Thyroid gland (tissue), 4 donors: ENCODE measurements around the gene MAP2K5. TPM values are rescaled to one million over a fixed set of nuclear protein-coding genes. Genes with fewer than 3 reads are reported as not detected.

Source experiments
- DNase-seq, 2 donors: peaks; one replicate each; pipeline ENCODE4 v3.0.0-alpha.2; 2019
- H3K27ac ChIP-seq, 3 donors: fragments of 200-600 bp; sonication (generic); 1 replicate in 2 of 3; 2 replicates in 1 of 3; pipeline ENCODE4 v1.5.1; 2016 to 2019; ENCODE audit warnings: mild to moderate bottlenecking in 1 of 3, moderate library complexity in 1 of 3
- H3K27me3 ChIP-seq: fragments of 200-600 bp; sonication (generic); one replicate; pipeline ENCODE4 v1.5.1; 2019
- H3K36me3 ChIP-seq, 2 donors: fragments of 200-600 bp; sonication (generic); one replicate each; pipeline ENCODE4 v1.5.1; 2016 to 2019
- H3K4me1 ChIP-seq, 2 donors: fragments of 200-600 bp; sonication (generic); one replicate each; pipeline ENCODE4 v1.5.1; 2017 to 2019
- H3K4me3 ChIP-seq, 3 donors: fragments of 200-600 bp; sonication (generic); replicated peaks in 1 of 3; 1 replicate in 2 of 3; 2 replicates in 1 of 3; pipeline ENCODE4 v1.5.1; 2016; ENCODE audit warnings: mild to moderate bottlenecking in 1 of 3
- H3K9me3 ChIP-seq: fragments of 200-600 bp; sonication (generic); one replicate; pipeline ENCODE4 v1.5.1; 2017
- CTCF ChIP-seq, 6 experiments: fragments of 200-600 bp in 3 of 6; fragments of 450-650 bp in 3 of 6; sonication (generic) in 3 of 6; IDR thresholded peaks; one replicate each; pipeline ENCODE4 v1.5.1; 2016 to 2019; ENCODE audit warnings: antibody characterized with exemption in 6 of 6, mild to moderate bottlenecking in 2 of 6, inconsistent platforms in 1 of 6, moderate library complexity in 1 of 6
- POLR2A ChIP-seq, 2 donors: fragments of 450-650 bp; IDR thresholded peaks; one replicate each; pipeline ENCODE4 v1.6.1; 2017; ENCODE audit warnings: antibody characterized with exemption in 2 of 2, mild to moderate bottlenecking in 2 of 2, moderate library complexity in 1 of 2
- WGBS, 2 donors: methylation state at CpG; one replicate each; pipeline ENCODE4 v1.1.5; 2017; 5-methylcytosine and 5-hydroxymethylcytosine counted together
- intact Hi-C: fragments of 100-400 bp; cut with DNase I; formaldehyde crosslinking; loops from one replicate; pipeline ENCODE4 v1.15.1; 2023
- total RNA-seq, 4 donors: library from RNA; depleted of rRNA; stranded (reverse); fragments of >200 nt; gene quantifications; one replicate each; pipeline ENCODE4 v1.2.3, GENCODE V29; 2016

MAP2K5 gene
- total RNA-seq, 4 donors from 2014 or later = 10.2 to 32.1 (median 15.9) TPM

GRCh38 chr15:67784090-67784781, 241.7 kb downstream of the MAP2K5 start:
- Histone ChIP-seq H3K4me3 (no peak overlapping the region), H3K9me3 (no peaks in the 10 kb centered on the region), H3K27me3 (no peaks in the 10 kb centered on the region), H3K27ac (no peak overlapping the region), H3K4me1 (no peaks in the 10 kb centered on the region), H3K36me3 (no peaks in the 10 kb centered on the region)
- no peak for TF ChIP-seq POLR2A (IDR thresholded peaks at IDR 0.05)
- no peak for TF ChIP-seq CTCF (IDR thresholded peaks at IDR 0.05)
- intact Hi-C loops = no loop called here
- WGBS, 2 donors = 86 to 88% methylated on average over 4 of the region's 4 CpGs
- no peak for DNase-seq

GRCh38 chr15:67784856-67785430, 242.4 kb downstream of the MAP2K5 start:
- H3K4me3 ChIP-seq = no peak overlapping the region

GRCh38 chr15:67785431-67785830, 242.9 kb downstream of the MAP2K5 start:
- H3K9me3 ChIP-seq = no peaks in the 10 kb centered on the region
- intact Hi-C loops = no loop called here
- H3K27ac ChIP-seq = no peak overlapping the region
- no peaks in the 10 kb centered on the region for H3K27me3 ChIP-seq
- H3K36me3 ChIP-seq = no peaks in the 10 kb centered on the region
- no peak overlapping the region for H3K4me3 ChIP-seq
- TF ChIP-seq CTCF (IDR thresholded peaks at IDR 0.05) (no peak), POLR2A (IDR thresholded peaks at IDR 0.05) (no peak)
- no peak for DNase-seq
- WGBS, 2 donors = 85 to 89% methylated on average over 5 of the region's 5 CpGs
- no peaks in the 10 kb centered on the region for H3K4me1 ChIP-seq

More at GRCh38 chr15:67784856-67785430, 242.4 kb downstream of the MAP2K5 start:
- no peaks in the 10 kb centered on the region for H3K4me1 ChIP-seq
- intact Hi-C loops = no loop called here
- no peaks in the 10 kb centered on the region for H3K9me3 ChIP-seq
- H3K36me3 ChIP-seq = no peaks in the 10 kb centered on the region
- no peak for TF ChIP-seq CTCF (IDR thresholded peaks at IDR 0.05)
- no peak for TF ChIP-seq POLR2A (IDR thresholded peaks at IDR 0.05)
- no peak overlapping the region for H3K27ac ChIP-seq
- H3K27me3 ChIP-seq = no peaks in the 10 kb centered on the region
- 88% methylated on average over 12 of the region's 12 CpGs for WGBS, 2 donors
- no peak for DNase-seq

DNA sequence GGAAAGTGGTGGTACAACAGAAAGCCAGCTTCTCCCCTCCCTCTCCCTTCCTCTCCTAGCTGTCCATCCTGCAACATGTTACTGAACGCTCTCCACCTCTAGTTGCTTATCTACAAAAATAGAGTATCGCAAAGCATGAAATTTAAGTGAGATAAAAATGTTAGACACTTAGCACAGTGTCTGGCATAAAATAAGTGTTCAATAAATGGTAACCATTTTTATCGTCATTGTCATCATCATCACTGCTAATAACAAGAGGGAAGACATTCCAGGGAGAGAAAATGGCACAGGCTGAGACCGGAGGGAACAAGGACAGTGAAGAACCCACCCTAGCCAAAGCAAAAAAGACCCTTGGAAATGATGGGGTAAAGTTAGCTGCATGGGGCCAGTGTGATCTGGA, 244.1 kb downstream of the MAP2K5 start:
- 97 to 98% methylated on average over 4 of the region's 4 CpGs for WGBS, 2 donors
- intact Hi-C loops = no loop called here
- H3K4me3 ChIP-seq = no peak overlapping the region

More for the DNA sequence above, 244.1 kb downstream of the MAP2K5 start:
- Histone ChIP-seq H3K27ac (no peak overlapping the region), H3K36me3 (no peaks in the 10 kb centered on the region), H3K27me3 (no peaks in the 10 kb centered on the region), H3K9me3 (no peaks in the 10 kb centered on the region), H3K4me1 (no peaks in the 10 kb centered on the region)
- no peak for DNase-seq
- TF ChIP-seq POLR2A (IDR thresholded peaks at IDR 0.05) (no peak), CTCF (IDR thresholded peaks at IDR 0.05) (no peak)
